Measurements from ENCODE around the gene RIMBP2.

Gene RIMBP2

DNA sequence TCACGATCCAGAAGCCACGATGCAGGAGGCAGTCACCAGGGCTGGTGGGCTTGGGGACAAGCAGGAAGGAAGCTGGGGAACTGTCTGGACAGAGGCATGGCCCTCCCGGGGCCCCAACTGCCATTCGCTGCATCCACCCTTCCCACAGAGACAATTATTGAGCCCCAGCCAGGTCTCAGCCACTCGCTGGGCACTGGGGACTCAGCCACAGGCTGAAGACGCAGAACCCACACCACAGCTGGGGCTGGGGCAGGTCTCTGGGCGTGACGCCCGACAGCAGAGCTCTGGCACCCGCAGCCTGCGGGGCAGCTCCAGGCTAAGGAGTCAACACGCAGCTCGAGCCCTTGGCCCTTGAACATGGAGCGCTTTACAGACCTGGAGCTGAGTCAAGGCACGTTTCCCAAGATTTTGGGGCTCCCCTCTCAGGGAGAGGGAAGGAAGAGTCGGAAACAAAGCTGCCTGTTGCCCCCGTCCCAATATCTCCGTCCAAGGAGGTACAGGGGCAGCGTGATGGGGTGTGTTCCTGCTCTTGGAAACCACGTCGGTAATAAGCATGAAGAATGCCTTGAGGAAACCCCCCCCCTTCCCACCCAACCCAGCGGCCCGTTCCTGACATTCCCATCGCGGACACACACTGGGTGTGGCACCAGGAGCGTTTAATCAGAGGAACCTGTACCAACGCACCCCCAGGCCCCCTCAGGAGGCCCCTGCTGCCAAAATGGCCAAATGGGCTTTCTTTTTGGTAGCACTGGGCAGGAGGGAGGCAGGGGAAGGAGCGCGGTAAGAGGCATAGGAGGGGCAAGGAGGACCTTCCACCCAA, 6.7 kb downstream of the RIMBP2 start:
- Histone ChIP-seq H3K27me3 (ENCODE audit: insufficient read depth, low read length) (no peaks in the 10 kb centered on the region), H3K9ac (ENCODE audit: low read length) (no peak overlapping the region), H3K36me3 (ENCODE audit: insufficient read depth, low read length) (no peaks in the 10 kb centered on the region), H4K20me1 (ENCODE audit: insufficient read depth, low read length) (no peaks in the 10 kb centered on the region), H3K27ac (ENCODE audit: low read depth, low read length, poor library complexity, severe bottlenecking) (no peak overlapping the region), H3K9me2 (ENCODE audit: low read depth, low read length) (no peaks in the 10 kb centered on the region), H3K4me1 (ENCODE audit: insufficient read depth, low read length, severe bottlenecking) (no peaks in the 10 kb centered on the region), H3F3A (ENCODE audit: insufficient read depth, low read length) (no peaks in the 10 kb centered on the region), H3K79me2 (ENCODE audit: insufficient read depth, low read length) (no peaks in the 10 kb centered on the region), H3K9me3 (ENCODE audit: low read length) (no peaks in the 10 kb centered on the region), H3K4me3 (ENCODE audit: low read depth, low read length, poor library complexity, severe bottlenecking) (no peak overlapping the region), H3K4me2 (ENCODE audit: low read length) (no peak overlapping the region), H2AFZ (ENCODE audit: low read length) (no peak overlapping the region)
- TF ChIP-seq EZH2 (IDR thresholded peaks at IDR 0.05; ENCODE audit: borderline replicate concordance, low read length) (no peak), CTCF (IDR thresholded peaks at IDR 0.05; ENCODE audit: low read length) (no peak)

DNA sequence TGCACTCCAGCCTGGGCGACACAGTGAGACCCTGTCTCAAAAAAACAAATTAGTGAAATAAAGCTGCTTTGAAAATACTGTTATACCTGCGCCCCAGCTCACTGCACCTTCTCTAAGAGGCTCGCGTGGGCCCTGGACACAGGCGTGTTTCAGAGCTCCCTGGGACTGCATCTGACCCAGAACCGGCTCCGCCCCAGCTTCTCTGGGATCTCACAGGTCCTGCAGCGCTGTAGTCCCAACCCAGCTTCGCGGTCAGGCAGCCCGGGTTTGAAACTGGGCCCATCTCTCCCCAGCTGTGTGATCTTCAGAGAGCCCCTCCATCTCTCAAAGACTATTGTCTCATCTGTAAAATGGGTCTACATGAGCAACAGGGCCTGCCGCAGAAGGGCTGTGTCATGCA, 7.5 kb downstream of the RIMBP2 start:
- H3K9me2 ChIP-seq (ENCODE audit: low read depth, low read length) = no peaks in the 10 kb centered on the region
- H3K36me3 ChIP-seq (ENCODE audit: insufficient read depth, low read length) = no peaks in the 10 kb centered on the region
- H3K9me3 ChIP-seq (ENCODE audit: low read length) = no peaks in the 10 kb centered on the region
- no peak overlapping the region for H2AFZ ChIP-seq (ENCODE audit: low read length)
- no peaks in the 10 kb centered on the region for H3K27me3 ChIP-seq (ENCODE audit: insufficient read depth, low read length)
- no peaks in the 10 kb centered on the region for H3K4me1 ChIP-seq (ENCODE audit: insufficient read depth, low read length, severe bottlenecking)
- H3K9ac ChIP-seq (ENCODE audit: low read length) = no peak overlapping the region
- H4K20me1 ChIP-seq (ENCODE audit: insufficient read depth, low read length) = no peaks in the 10 kb centered on the region
- no peaks in the 10 kb centered on the region for H3F3A ChIP-seq (ENCODE audit: insufficient read depth, low read length)
- no peak overlapping the region for H3K4me2 ChIP-seq (ENCODE audit: low read length)
- H3K27ac ChIP-seq (ENCODE audit: low read depth, low read length, poor library complexity, severe bottlenecking) = no peak overlapping the region
- H3K4me3 ChIP-seq (ENCODE audit: low read depth, low read length, poor library complexity, severe bottlenecking) = no peak overlapping the region
- no peaks in the 10 kb centered on the region for H3K79me2 ChIP-seq (ENCODE audit: insufficient read depth, low read length)
- TF ChIP-seq EZH2 (IDR thresholded peaks at IDR 0.05; ENCODE audit: borderline replicate concordance, low read length) = no peak
- no peak for TF ChIP-seq CTCF (IDR thresholded peaks at IDR 0.05; ENCODE audit: low read length)

DNA sequence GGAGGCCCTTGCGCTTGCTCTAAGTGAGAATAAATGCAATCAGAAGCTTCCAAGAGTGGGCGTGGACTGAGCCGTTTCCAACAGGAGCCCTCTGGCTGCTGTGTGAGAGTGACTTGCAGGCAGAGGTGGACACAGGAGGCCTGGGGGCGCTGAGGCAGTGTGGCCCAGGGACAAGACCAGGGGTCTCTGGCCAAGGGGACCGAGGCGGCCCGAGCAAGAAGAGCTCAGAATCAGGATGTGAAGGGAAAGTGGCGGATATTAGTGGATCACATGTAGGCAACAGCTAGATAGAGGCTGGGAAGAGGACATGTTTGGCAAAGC, 8.6 kb downstream of the RIMBP2 start:
- no peaks in the 10 kb centered on the region for H4K20me1 ChIP-seq (ENCODE audit: insufficient read depth, low read length)
- no peaks in the 10 kb centered on the region for H3K27me3 ChIP-seq (ENCODE audit: insufficient read depth, low read length)
- no peaks in the 10 kb centered on the region for H3K9me3 ChIP-seq (ENCODE audit: low read length)
- H3K4me1 ChIP-seq (ENCODE audit: insufficient read depth, low read length, severe bottlenecking) = no peaks in the 10 kb centered on the region
- H3K9ac ChIP-seq (ENCODE audit: low read length) = no peak overlapping the region
- TF ChIP-seq CTCF (IDR thresholded peaks at IDR 0.05; ENCODE audit: low read length) (no peak), EZH2 (IDR thresholded peaks at IDR 0.05; ENCODE audit: borderline replicate concordance, low read length) (no peak)
- no peaks in the 10 kb centered on the region for H3K9me2 ChIP-seq (ENCODE audit: low read depth, low read length)
- no peaks in the 10 kb centered on the region for H3F3A ChIP-seq (ENCODE audit: insufficient read depth, low read length)
- H3K36me3 ChIP-seq (ENCODE audit: insufficient read depth, low read length) = no peaks in the 10 kb centered on the region
- H3K79me2 ChIP-seq (ENCODE audit: insufficient read depth, low read length) = no peaks in the 10 kb centered on the region
- no peak overlapping the region for H3K27ac ChIP-seq (ENCODE audit: low read depth, low read length, poor library complexity, severe bottlenecking)
- no peak overlapping the region for H3K4me3 ChIP-seq (ENCODE audit: low read depth, low read length, poor library complexity, severe bottlenecking)
- no peak overlapping the region for H2AFZ ChIP-seq (ENCODE audit: low read length)
- no peak overlapping the region for H3K4me2 ChIP-seq (ENCODE audit: low read length)
